WTC11 (cell line): ENCODE measurements around the gene TAS2R46. TPM values are rescaled to one million over a fixed set of nuclear protein-coding genes. Genes with fewer than 3 reads are reported as not detected.

ENCODE experiments used
- ATAC-seq: fragments of 200-7000 bp; cut with Tn5 transposase; 2 replicates; pipeline ENCODE4 v1.10.0; 2021; ENCODE audit warnings: mild to moderate bottlenecking, moderate library complexity
- CTCF ChIA-PET: fragments of 300-600 bp; sonication (Branson Sonifier 250); formaldehyde crosslinking; loops from one replicate; lab custom pipeline; 2021; ENCODE audit warnings: antibody characterized with exemption; lab: Charles Lee
- POLR2A ChIA-PET: fragments of 350-600 bp; sonication (Branson Sonifier 250); formaldehyde crosslinking; loops from one replicate; lab custom pipeline; 2021; ENCODE audit warnings: antibody characterized with exemption; lab: Charles Lee
- DNase-seq: peaks from one replicate; pipeline ENCODE4 v3.0.0; 2021; ENCODE audit warnings: low spot score
- H3K27ac Mint-ChIP-seq: 2 replicates; pipeline ENCODE4 v1.8.0; 2021; ENCODE audit warnings: mixed read lengths
- H3K27me3 Mint-ChIP-seq: 2 replicates; pipeline ENCODE4 v1.8.0; 2021; ENCODE audit warnings: low read depth, mild to moderate bottlenecking, moderate library complexity, mixed read lengths
- H3K36me3 Mint-ChIP-seq: 2 replicates; pipeline ENCODE4 v1.8.0; 2021; ENCODE audit warnings: mixed read lengths
- H3K4me1 Mint-ChIP-seq: 2 replicates; pipeline ENCODE4 v1.8.0; 2022; ENCODE audit warnings: mixed read lengths
- H3K4me3 Mint-ChIP-seq: 2 replicates; pipeline ENCODE4 v1.8.0; 2021; ENCODE audit warnings: mild to moderate bottlenecking, moderate library complexity, mixed read lengths
- H3K9me3 Mint-ChIP-seq: 2 replicates; pipeline ENCODE4 v1.8.0; 2021; ENCODE audit warnings: mixed read lengths
- CREM ChIP-seq: sonication (generic); formaldehyde crosslinking; IDR thresholded peaks from 2 replicates; pipeline ENCODE4 v1.8.1; 2022; ENCODE audit warnings: mild to moderate bottlenecking, missing genetic modification reagents, moderate library complexity
- FOXJ3 ChIP-seq: sonication (generic); formaldehyde crosslinking; IDR thresholded peaks from 2 replicates; pipeline ENCODE4 v1.9.0; 2021; ENCODE audit warnings: missing genetic modification reagents, mild to moderate bottlenecking, borderline replicate concordance
- JAZF1 ChIP-seq: fragments of 250-450 bp; sonication (Bioruptor Pico); IDR thresholded peaks from 2 replicates; pipeline ENCODE4 v1.9.0; 2021; ENCODE audit warnings: moderate library complexity, mild to moderate bottlenecking, inconsistent platforms
- MYBL2 ChIP-seq: sonication (generic); formaldehyde crosslinking; IDR thresholded peaks from 2 replicates; pipeline ENCODE4 v1.8.1; 2023; ENCODE audit warnings: mild to moderate bottlenecking, moderate library complexity, missing genetic modification reagents
- OVOL2 ChIP-seq: fragments of 250-450 bp; sonication (Bioruptor Pico); IDR thresholded peaks from 2 replicates; pipeline ENCODE4 v1.9.0; 2021; ENCODE audit warnings: mild to moderate bottlenecking, borderline replicate concordance
- RELA ChIP-seq: sonication (generic); formaldehyde crosslinking; IDR thresholded peaks from 2 replicates; pipeline ENCODE4 v1.8.1; 2022; ENCODE audit warnings: missing genetic modification reagents, mild to moderate bottlenecking, borderline replicate concordance
- ZNF219 ChIP-seq: sonication (generic); formaldehyde crosslinking; IDR thresholded peaks from 2 replicates; pipeline ENCODE4 v1.8.0; 2023; ENCODE audit warnings: missing genetic modification reagents, mild to moderate bottlenecking, borderline replicate concordance
- ZNF416 ChIP-seq: fragments of 250-450 bp; sonication (Bioruptor Pico); IDR thresholded peaks from 2 replicates; pipeline ENCODE4 v1.9.0; 2021; ENCODE audit warnings: mild to moderate bottlenecking, inconsistent platforms
- ZNF423 ChIP-seq: fragments of 250-450 bp; sonication (Bioruptor Pico); IDR thresholded peaks from 2 replicates; pipeline ENCODE4 v2.1.2; 2022; ENCODE audit warnings: mild to moderate bottlenecking, moderate library complexity
- total RNA-seq: library from RNA; stranded (reverse); gene quantifications from 3 replicates; pipeline ENCODE4 v1.2.3, GENCODE V29; 2021
- TF ChIP-seq, protein P1 (sequence below): sonication (generic); formaldehyde crosslinking; IDR thresholded peaks from 2 replicates; pipeline ENCODE4 v1.8.0; 2022; ENCODE audit warnings: missing genetic modification reagents
- TF ChIP-seq, protein P2 (sequence below): sonication (generic); formaldehyde crosslinking; IDR thresholded peaks from 2 replicates; pipeline ENCODE4 v1.8.1; 2022; ENCODE audit warnings: mild to moderate bottlenecking, missing genetic modification reagents, moderate library complexity, borderline replicate concordance
- TF ChIP-seq, protein P3 (sequence below): sonication (generic); formaldehyde crosslinking; IDR thresholded peaks from 2 replicates; pipeline ENCODE4 v1.8.1; 2022; ENCODE audit warnings: missing genetic modification reagents, borderline replicate concordance
- TF ChIP-seq, protein P4 (sequence below): sonication (generic); formaldehyde crosslinking; IDR thresholded peaks from 2 replicates; pipeline ENCODE4 v1.8.1; 2022; ENCODE audit warnings: low read depth, mild to moderate bottlenecking, moderate library complexity, missing genetic modification reagents, borderline replicate concordance
- TF ChIP-seq, protein P5 (sequence below): sonication (generic); formaldehyde crosslinking; conservative IDR thresholded peaks from 2 replicates; pipeline ENCODE4 v1.8.1; 2022; ENCODE audit warnings: mild to moderate bottlenecking, missing genetic modification reagents
- TF ChIP-seq, protein P6 (sequence below): sonication (generic); formaldehyde crosslinking; IDR thresholded peaks from 2 replicates; pipeline ENCODE4 v1.8.0; 2022; ENCODE audit warnings: mild to moderate bottlenecking, missing genetic modification reagents
- TF ChIP-seq, protein P7 (sequence below): sonication (generic); formaldehyde crosslinking; IDR thresholded peaks from 2 replicates; pipeline ENCODE4 v1.8.1; 2023; ENCODE audit warnings: mild to moderate bottlenecking, missing genetic modification reagents, moderate library complexity

TAS2R46 gene
- total RNA-seq, 1 experiment from 2014 or later = 0.44 TPM

DNA sequence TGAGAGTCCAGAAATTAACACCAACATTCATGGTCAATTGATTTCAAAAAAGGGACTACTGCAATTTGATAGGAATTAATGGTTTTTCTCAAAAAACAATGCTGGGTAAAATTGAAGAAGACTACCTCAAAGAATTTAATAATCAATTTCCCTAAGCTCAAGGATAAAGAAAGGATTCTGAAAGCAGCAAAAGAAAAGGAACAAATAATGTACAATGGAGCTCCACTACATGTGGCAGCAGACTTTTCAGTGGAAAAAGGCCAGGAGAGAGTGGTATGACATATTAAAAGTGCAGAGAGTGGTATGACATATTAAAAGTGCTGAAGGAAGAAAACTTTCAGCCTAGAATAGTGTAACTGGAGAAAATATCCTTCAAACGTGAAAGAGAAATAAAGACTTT is 45.6 kb upstream of the TAS2R46 start:
- TF ChIP-seq ZNF423 (CRISPR knock-in tag) (no peak), FOXJ3 (CRISPR knock-in tag) (no peak), JAZF1 (CRISPR knock-in tag) (no peak), ZNF219 (CRISPR knock-in tag) (no peak), CREM (CRISPR knock-in tag) (no peak), MYBL2 (CRISPR knock-in tag) (no peak)
- TF ChIP-seq, protein P1, sequence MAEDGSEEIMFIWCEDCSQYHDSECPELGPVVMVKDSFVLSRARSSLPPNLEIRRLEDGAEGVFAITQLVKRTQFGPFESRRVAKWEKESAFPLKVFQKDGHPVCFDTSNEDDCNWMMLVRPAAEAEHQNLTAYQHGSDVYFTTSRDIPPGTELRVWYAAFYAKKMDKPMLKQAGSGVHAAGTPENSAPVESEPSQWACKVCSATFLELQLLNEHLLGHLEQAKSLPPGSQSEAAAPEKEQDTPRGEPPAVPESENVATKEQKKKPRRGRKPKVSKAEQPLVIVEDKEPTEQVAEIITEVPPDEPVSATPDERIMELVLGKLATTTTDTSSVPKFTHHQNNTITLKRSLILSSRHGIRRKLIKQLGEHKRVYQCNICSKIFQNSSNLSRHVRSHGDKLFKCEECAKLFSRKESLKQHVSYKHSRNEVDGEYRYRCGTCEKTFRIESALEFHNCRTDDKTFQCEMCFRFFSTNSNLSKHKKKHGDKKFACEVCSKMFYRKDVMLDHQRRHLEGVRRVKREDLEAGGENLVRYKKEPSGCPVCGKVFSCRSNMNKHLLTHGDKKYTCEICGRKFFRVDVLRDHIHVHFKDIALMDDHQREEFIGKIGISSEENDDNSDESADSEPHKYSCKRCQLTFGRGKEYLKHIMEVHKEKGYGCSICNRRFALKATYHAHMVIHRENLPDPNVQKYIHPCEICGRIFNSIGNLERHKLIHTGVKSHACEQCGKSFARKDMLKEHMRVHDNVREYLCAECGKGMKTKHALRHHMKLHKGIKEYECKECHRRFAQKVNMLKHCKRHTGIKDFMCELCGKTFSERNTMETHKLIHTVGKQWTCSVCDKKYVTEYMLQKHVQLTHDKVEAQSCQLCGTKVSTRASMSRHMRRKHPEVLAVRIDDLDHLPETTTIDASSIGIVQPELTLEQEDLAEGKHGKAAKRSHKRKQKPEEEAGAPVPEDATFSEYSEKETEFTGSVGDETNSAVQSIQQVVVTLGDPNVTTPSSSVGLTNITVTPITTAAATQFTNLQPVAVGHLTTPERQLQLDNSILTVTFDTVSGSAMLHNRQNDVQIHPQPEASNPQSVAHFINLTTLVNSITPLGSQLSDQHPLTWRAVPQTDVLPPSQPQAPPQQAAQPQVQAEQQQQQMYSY (CRISPR knock-in tag) = no peak
- TF ChIP-seq, protein P2, sequence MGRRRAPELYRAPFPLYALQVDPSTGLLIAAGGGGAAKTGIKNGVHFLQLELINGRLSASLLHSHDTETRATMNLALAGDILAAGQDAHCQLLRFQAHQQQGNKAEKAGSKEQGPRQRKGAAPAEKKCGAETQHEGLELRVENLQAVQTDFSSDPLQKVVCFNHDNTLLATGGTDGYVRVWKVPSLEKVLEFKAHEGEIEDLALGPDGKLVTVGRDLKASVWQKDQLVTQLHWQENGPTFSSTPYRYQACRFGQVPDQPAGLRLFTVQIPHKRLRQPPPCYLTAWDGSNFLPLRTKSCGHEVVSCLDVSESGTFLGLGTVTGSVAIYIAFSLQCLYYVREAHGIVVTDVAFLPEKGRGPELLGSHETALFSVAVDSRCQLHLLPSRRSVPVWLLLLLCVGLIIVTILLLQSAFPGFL (CRISPR knock-in tag) = no peak
- TF ChIP-seq, protein P3, sequence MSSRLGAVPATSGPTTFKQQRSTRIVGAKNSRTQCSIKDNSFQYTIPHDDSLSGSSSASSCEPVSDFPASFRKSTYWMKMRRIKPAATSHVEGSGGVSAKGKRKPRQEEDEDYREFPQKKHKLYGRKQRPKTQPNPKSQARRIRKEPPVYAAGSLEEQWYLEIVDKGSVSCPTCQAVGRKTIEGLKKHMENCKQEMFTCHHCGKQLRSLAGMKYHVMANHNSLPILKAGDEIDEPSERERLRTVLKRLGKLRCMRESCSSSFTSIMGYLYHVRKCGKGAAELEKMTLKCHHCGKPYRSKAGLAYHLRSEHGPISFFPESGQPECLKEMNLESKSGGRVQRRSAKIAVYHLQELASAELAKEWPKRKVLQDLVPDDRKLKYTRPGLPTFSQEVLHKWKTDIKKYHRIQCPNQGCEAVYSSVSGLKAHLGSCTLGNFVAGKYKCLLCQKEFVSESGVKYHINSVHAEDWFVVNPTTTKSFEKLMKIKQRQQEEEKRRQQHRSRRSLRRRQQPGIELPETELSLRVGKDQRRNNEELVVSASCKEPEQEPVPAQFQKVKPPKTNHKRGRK (CRISPR knock-in tag) = no peak
- TF ChIP-seq, protein P4, sequence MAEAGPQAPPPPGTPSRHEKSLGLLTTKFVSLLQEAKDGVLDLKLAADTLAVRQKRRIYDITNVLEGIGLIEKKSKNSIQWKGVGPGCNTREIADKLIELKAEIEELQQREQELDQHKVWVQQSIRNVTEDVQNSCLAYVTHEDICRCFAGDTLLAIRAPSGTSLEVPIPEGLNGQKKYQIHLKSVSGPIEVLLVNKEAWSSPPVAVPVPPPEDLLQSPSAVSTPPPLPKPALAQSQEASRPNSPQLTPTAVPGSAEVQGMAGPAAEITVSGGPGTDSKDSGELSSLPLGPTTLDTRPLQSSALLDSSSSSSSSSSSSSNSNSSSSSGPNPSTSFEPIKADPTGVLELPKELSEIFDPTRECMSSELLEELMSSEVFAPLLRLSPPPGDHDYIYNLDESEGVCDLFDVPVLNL (CRISPR knock-in tag) = no peak
- no peak for DNase-seq
- CTCF ChIA-PET = interaction anchor here (0.9 kb wide), 1 partner anchor 91 kb away, joined by 5 read pairs; no protein-coding TSS in a partner anchor
- H3K27me3 Mint-ChIP-seq = no peaks in the 10 kb centered on the region
- H3K4me1 Mint-ChIP-seq = peaks cover 8% of the 10 kb centered on the region
- peaks cover 43% of the 10 kb centered on the region for H3K9me3 Mint-ChIP-seq
- no peak overlapping the region for H3K4me3 Mint-ChIP-seq
- POLR2A ChIA-PET = no interaction called here
- H3K27ac Mint-ChIP-seq = no peak overlapping the region
- peaks cover 59% of the 10 kb centered on the region for H3K36me3 Mint-ChIP-seq
- no peak for ATAC-seq

DNA sequence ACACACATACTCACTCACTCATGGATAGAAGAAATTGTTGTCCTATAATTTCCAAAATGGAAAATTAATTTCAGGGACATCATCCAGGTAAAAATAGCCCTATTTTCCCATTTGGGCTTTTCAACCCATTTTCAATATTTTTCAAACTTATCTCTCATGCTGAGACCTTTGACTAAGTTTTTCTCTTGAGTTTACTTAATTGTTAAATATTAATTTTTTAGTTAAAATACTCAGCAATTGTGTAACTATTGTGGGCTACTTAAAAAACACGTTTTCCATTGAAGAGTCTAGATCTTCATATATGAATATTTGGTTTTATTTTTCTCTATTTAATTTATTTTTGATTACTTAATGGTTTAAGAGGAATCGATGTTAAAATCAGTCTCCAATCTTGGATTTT is 44.2 kb upstream of the TAS2R46 start:
- Mint-ChIP-seq H3K27me3 (no peaks in the 10 kb centered on the region), H3K4me1 (peaks cover 8% of the 10 kb centered on the region), H3K36me3 (peaks cover 51% of the 10 kb centered on the region), H3K4me3 (no peak overlapping the region), H3K9me3 (peaks cover 30% of the 10 kb centered on the region), H3K27ac (no peak overlapping the region)
- no peak for TF ChIP-seq RELA (CRISPR knock-in tag)
- TF ChIP-seq, protein P5, sequence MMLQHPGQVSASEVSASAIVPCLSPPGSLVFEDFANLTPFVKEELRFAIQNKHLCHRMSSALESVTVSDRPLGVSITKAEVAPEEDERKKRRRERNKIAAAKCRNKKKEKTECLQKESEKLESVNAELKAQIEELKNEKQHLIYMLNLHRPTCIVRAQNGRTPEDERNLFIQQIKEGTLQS (CRISPR knock-in tag) = no peak
- TF ChIP-seq, protein P6, sequence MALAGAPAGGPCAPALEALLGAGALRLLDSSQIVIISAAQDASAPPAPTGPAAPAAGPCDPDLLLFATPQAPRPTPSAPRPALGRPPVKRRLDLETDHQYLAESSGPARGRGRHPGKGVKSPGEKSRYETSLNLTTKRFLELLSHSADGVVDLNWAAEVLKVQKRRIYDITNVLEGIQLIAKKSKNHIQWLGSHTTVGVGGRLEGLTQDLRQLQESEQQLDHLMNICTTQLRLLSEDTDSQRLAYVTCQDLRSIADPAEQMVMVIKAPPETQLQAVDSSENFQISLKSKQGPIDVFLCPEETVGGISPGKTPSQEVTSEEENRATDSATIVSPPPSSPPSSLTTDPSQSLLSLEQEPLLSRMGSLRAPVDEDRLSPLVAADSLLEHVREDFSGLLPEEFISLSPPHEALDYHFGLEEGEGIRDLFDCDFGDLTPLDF = no peak
- TF ChIP-seq ZNF416 (CRISPR knock-in tag) = no peak
- TF ChIP-seq, protein P7, sequence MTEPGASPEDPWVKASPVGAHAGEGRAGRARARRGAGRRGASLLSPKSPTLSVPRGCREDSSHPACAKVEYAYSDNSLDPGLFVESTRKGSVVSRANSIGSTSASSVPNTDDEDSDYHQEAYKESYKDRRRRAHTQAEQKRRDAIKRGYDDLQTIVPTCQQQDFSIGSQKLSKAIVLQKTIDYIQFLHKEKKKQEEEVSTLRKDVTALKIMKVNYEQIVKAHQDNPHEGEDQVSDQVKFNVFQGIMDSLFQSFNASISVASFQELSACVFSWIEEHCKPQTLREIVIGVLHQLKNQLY (CRISPR knock-in tag) = no peak
- TF ChIP-seq OVOL2 = no peak
- ATAC-seq (no peak), DNase-seq (no peak)
- ChIA-PET POLR2A (no interaction called here), CTCF (interaction anchor here (0.7 kb wide), 1 partner anchor 34 kb away, joined by 3 read pairs; no protein-coding TSS in a partner anchor)
